Measurements from ENCODE around the gene NFATC2IP. TPM values are rescaled to one million over a fixed set of nuclear protein-coding genes. Genes with fewer than 3 reads are reported as not detected.

NFATC2IP gene
- total RNA-seq = 27.7 TPM

GRCh38 chr16:28950648-28951409 lies at the start of gene NFATC2IP:
Gene NFATC2IP, plus strand, starts transcription at chr16:28950937. Its CDS starts 75 bp downstream, at chr16:28951012.

GRCh38 chr16:28924762-28925385 lies 25.9 kb upstream of the NFATC2IP start, which contains the start of gene RABEP2:
Gene RABEP2, minus strand, starts transcription at chr16:28925238. Its CDS starts 75 bp downstream, at chr16:28925163.

GRCh38 chr16:28931801-28932225 lies 18.9 kb upstream of the NFATC2IP start, which contains the start of gene CD19:
Gene CD19, plus strand, starts transcription at chr16:28931971. Its CDS starts 30 bp downstream, at chr16:28932001.

GRCh38 chr16:28974437-28975157 lies 23.9 kb downstream of the NFATC2IP start, which contains the start of gene SPNS1:
Gene SPNS1, plus strand, starts transcription at chr16:28974778. Its CDS starts 374 bp downstream, at chr16:28975152.

GRCh38 chr16:28984619-28985135 lies 33.9 kb downstream of the NFATC2IP start, which contains the start of gene LAT:
Gene LAT, plus strand, starts transcription at chr16:28985052. Its CDS starts 366 bp downstream, at chr16:28985418.

Other genes with a start within 250 kb of the NFATC2IP start
- gene EIF3C, start 239.5 kb upstream of the NFATC2IP start, total RNA-seq = 279 TPM
- gene NPIPB9, start 199.2 kb upstream of the NFATC2IP start, total RNA-seq = 2.9 TPM
- gene ATXN2L, start 127.9 kb upstream of the NFATC2IP start, total RNA-seq = 57.9 TPM
- gene TUFM, start 104.6 kb upstream of the NFATC2IP start, total RNA-seq = 134 TPM
- gene SH2B1, start 87.1 kb upstream of the NFATC2IP start, total RNA-seq = 35.4 TPM
- gene ATP2A1, start 72.4 kb upstream of the NFATC2IP start, total RNA-seq = 157 TPM
- 39.3 TPM for gene RABEP2, start 25.7 kb upstream of the NFATC2IP start, total RNA-seq
- gene CD19, start 19.0 kb upstream of the NFATC2IP start, total RNA-seq = 1.6 TPM
- gene SPNS1, start 23.8 kb downstream of the NFATC2IP start, total RNA-seq = 45.5 TPM
- 5.4 TPM for gene LAT, start 34.1 kb downstream of the NFATC2IP start, total RNA-seq